ENCODE results near the gene IFI16.
"Not testable (repeated sequence)": the region's sequence is repeated elsewhere in the genome, so short reads cannot be mapped to it uniquely, and the experiment has no call there.

The IFI16 gene

GRCh38 chr1:159009287-159009686 is 420 bp upstream of the IFI16 start:
- no peak for DNase-seq

GRCh38 chr1:159010391-159010790 is 684 bp downstream of the IFI16 start:
- no peak for DNase-seq

GRCh38 chr1:159011001-159011400 is 1.3 kb downstream of the IFI16 start:
- not testable (repeated sequence) for DNase-seq

- DNase-seq: no peak
Observed at GRCh38 chr1:159011751-159012150, 2.0 kb downstream of the IFI16 start.

GRCh38 chr1:159012495-159012894 is 2.8 kb downstream of the IFI16 start:
- DNase-seq: no peak

- no peak for DNase-seq
Observed at GRCh38 chr1:159014003-159014571, 4.4 kb downstream of the IFI16 start.

GRCh38 chr1:159014851-159015250 is 5.1 kb downstream of the IFI16 start:
- DNase-seq: no peak

DNA sequence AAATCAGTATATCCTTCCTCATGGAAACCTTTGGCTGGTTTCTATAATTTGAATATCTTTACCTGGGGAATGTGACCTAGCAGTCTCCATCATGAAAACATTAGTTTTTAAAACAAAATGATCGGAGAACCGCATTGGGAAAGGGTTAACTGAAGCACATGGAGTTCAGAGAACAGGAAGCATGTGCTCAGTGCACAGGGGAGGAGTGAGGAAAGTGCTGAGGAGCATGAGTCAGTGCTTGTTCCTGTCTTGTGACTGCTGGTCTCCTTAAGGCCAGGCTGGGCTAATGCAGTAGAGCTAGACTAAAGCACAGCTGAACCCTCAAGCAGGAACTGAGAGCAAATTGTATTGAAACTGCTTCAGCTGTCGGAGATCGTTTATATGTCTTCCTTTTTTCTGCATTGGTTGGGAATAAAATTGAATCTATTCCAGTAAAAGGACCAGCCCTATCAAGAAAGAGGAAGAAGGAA is 5.8 kb downstream of the IFI16 start:
- no peak for DNase-seq

DNA sequence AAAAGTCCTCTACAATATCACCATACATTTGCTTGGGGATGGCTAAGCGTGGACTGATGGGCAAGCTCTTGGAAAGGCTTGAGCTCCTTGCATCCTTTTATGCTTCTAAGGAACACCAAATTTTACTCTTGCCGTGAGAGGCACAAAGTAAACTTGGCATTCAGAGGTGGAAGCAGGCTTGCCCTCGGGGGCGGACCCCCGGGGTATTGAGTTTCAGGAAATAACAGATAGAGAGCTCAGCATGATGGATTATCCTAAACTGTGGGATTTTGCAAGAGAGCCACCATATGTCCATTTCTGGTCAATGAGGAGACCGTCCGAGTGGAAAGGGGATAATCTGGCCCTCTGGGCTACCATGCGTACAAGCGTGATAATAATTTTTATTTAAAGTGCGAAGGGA is 14.0 kb downstream of the IFI16 start:
- DNase-seq: no peak

GRCh38 chr1:159025043-159025442 is 15.3 kb downstream of the IFI16 start:
- DNase-seq: no peak

GRCh38 chr1:159026841-159027240 is 17.1 kb downstream of the IFI16 start:
- DNase-seq: not testable (repeated sequence)

- no peak for DNase-seq
Observed at GRCh38 chr1:159030311-159030710, 20.6 kb downstream of the IFI16 start.

DNA sequence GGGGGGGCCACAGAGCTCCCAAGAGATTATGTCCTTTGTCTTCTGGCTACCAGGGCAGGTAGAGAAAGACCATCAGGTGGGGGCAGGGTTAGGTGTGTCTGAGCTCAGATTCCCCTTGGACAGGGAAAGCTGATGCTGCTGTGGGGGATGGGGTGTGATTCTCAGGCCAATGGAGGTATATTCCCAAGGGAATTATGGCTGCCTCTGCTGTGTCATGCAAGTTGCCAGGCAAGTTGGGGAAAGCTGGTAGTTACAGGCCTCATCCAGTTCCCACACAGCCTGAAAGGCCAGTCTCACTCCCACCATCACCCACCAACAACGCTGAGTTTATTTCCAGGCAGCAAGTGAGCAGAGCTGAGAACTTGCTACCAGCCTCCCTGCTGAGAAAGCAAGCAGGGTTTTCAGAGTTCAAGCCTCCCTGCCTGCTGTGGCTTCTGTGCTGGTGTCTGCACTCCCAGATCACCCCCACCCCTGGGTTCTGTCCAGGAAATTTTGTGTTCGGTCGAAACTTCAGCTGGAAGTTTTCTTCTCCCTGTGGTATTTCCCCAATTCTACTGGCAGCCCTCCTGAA is 21.3 kb downstream of the IFI16 start:
- DNase-seq: no peak

DNA sequence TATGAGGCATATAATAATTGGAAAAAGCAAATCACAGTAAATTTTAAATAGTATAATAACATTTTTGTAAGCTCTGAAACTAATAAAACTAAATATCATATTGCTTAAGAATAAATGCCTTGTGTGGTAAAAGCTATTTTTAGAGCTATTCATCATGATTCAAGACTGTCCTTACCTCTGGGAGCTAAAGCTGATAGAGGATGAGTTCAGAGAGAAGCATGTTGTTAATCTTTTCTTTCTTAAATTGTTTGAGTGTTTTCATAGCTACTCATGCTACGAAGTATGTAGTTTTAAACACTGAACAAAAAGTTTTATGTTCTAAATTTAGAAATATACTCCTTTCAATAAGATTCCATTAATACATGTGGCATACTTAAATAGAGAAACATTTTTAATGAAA is 30.5 kb downstream of the IFI16 start:
- no peak for DNase-seq

DNA sequence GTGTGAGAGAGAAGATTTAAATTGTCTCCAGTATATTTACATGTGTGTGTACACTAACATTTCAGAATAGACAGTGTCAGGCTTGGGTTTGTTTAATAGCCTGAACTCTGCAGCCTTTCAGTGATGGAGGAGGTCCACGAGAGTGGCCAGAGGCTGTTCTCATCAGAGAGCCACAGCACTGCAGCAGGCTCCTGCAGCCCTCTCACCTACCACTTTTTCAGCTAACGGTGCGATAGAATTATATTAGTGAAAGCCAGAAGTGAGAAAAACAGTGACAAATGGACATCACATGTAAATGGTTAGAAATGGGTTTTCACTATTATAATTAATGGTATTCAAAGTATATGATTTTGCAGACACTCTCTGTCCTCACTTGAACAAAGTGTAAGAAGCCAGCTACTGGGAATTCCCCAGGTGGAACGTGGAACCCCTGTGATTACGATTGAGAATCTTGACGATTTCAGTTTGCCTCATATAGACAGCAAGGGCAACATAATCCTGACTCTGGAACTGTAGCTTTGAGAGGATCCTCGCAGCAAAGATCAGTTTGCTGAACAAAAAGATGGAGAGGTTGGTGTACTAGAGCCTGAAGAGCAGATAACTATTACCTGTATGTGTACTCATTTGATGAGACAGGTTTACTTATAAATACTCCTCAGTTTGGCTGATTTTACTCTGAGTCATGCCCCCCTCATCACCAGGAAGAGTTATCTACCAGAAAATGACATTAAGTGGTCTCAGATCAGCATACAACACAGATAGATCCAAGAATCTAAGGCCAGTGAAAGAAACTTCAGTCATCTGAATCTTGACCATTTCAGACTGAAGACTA is 31.4 kb downstream of the IFI16 start:
- no peak for DNase-seq

GRCh38 chr1:159046486-159046885 is 36.8 kb downstream of the IFI16 start:
- DNase-seq: not testable (repeated sequence)

- no peak for DNase-seq
Observed at GRCh38 chr1:159051436-159051835, 41.7 kb downstream of the IFI16 start.

- DNase-seq: no peak
Observed at GRCh38 chr1:159054427-159054826, 44.7 kb downstream of the IFI16 start.

- no peak for DNase-seq
Observed at GRCh38 chr1:159055181-159055641, 45.5 kb downstream of the IFI16 start.

DNA sequence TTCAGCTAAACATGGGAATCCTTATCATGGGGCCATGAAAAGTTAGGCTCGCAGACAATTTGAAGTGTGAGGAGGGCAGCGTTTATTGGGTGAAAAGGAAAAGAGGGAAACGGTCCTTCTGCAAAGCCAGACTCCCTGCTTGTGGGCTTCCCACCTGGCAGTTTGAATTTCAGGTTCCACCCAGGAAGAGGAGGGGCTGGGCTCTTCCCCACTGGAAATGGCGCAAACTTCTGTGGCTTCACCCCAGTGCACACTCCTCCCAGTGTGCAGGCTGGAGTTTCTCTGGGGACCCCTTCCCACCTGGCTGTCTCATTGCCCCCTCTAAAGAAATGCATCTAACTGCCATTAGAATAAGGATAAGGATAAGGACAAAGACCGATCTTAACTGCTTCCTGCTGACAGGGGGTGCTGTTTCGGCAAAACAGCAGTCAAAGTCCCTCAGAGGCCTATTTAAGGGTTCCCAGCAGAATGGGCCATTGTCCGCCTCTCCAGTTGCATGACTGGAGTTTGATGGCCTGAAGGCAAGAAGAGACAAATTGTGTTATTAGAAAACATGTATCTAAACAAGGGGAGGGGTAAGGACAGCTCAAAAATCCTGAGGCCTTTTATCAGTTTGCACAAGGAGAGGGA is 46.5 kb downstream of the IFI16 start:
- DNase-seq: no peak

DNA sequence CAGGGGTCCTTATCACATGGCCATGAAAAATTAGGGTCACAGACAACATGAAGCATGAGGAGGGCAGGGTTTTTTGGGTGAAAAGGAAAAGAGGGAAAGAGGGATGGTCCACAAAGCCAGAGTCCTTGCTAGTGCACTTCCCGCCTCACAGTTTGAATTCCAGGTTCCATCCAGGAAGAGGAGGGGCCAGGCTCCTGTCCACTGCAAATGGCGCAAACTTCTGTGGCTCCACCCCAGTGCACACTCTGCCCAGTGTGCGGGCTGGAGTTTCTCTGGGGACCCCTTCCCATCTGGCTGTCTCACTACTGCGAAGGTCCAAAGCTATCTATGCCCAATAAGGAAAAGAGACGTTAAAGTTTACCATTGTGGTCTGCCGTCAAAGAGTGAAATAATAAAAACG is 49.0 kb downstream of the IFI16 start:
- no peak for DNase-seq

GRCh38 chr1:159065106-159065505 is 55.4 kb downstream of the IFI16 start:
- DNase-seq: no peak

GRCh38 chr1:159066108-159066507 is 56.4 kb downstream of the IFI16 start:
- no peak for DNase-seq
